Measurements from ENCODE around the gene NPHP4.

DNA sequence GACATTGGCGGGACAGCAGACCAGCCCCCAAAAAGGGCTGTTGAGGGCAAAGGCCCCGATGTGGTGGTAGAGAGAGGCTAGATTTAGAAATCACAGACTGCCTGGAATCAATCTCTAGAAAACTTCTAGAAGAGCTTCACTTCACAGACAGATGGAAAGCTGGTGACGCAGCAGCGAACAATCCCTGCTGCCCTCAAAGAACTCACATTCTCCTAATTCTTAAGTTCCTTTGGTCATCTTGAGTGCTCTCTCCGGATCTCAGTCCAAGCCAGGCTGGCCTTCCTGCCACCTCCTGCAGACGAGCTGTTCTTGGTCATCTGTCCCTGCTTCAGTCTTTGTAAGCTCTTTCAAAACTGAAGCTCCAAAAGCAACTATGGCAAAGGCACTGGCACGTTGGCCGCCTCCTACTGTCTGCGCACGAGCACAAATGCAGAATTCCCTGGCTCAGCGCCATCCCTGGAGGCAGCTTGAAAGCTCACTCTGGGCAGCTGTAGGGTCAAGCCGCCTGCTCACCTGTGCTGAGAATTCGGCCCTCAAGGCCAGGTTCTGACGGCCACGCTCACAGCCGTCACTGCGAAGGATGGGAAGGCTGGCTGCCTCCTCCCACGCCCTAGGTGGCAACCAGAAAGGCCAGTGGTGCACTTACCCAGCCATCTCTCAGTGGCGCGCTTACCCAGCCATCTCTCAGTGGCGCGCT lies 110.6 kb downstream of the NPHP4 start:
- TF ChIP-seq, protein P1, sequence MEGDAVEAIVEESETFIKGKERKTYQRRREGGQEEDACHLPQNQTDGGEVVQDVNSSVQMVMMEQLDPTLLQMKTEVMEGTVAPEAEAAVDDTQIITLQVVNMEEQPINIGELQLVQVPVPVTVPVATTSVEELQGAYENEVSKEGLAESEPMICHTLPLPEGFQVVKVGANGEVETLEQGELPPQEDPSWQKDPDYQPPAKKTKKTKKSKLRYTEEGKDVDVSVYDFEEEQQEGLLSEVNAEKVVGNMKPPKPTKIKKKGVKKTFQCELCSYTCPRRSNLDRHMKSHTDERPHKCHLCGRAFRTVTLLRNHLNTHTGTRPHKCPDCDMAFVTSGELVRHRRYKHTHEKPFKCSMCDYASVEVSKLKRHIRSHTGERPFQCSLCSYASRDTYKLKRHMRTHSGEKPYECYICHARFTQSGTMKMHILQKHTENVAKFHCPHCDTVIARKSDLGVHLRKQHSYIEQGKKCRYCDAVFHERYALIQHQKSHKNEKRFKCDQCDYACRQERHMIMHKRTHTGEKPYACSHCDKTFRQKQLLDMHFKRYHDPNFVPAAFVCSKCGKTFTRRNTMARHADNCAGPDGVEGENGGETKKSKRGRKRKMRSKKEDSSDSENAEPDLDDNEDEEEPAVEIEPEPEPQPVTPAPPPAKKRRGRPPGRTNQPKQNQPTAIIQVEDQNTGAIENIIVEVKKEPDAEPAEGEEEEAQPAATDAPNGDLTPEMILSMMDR (IDR thresholded peaks at IDR 0.05; ENCODE audit: low read depth, low read length, missing input control) = no peak
- TF ChIP-seq SP1 (IDR thresholded peaks at IDR 0.05) = no peak

Measured in liver (tissue), 3 donors.